Neural progenitor cell (in vitro differentiated cells): ENCODE results near the gene BICD2. TPM values are rescaled to one million over a fixed set of nuclear protein-coding genes. Genes with fewer than 3 reads are reported as not detected.

ENCODE experiments used
- DNase-seq: peaks from one replicate; pipeline ENCODE4 v3.0.0-alpha.2; 2016; ENCODE audit warnings: low spot score
- H2AFZ ChIP-seq: fragments of 200-600 bp; sonication (generic); replicated peaks from 2 replicates; pipeline ENCODE4 v1.6.1; 2016; ENCODE audit warnings: antibody characterized with exemption
- H3F3A ChIP-seq: fragments of 200-600 bp; sonication (generic); 2 replicates; pipeline ENCODE4 v1.6.1; 2016; ENCODE audit warnings: antibody characterized with exemption, low read depth
- H3K27ac ChIP-seq: fragments of 200-600 bp; sonication (generic); 2 replicates; pipeline ENCODE4 v1.5.1; 2016; ENCODE audit warnings: mild to moderate bottlenecking
- H3K27me3 ChIP-seq: fragments of 200-600 bp; sonication (generic); 2 replicates; pipeline ENCODE4 v1.6.1; 2016; ENCODE audit warnings: mild to moderate bottlenecking, moderate library complexity
- H3K36me3 ChIP-seq: fragments of 200-600 bp; sonication (generic); 2 replicates; pipeline ENCODE4 v1.5.1; 2016
- H3K4me1 ChIP-seq: fragments of 200-600 bp; sonication (generic); 2 replicates; pipeline ENCODE4 v1.6.1; 2016; ENCODE audit warnings: mixed run types
- H3K4me2 ChIP-seq: fragments of 200-600 bp; sonication (generic); 2 replicates; pipeline ENCODE4 v1.6.1; 2016
- H3K4me3 ChIP-seq: fragments of 200-600 bp; sonication (generic); 2 replicates; pipeline ENCODE4 v1.5.1; 2016
- H3K79me2 ChIP-seq: fragments of 200-600 bp; sonication (generic); 2 replicates; pipeline ENCODE4 v1.6.1; 2016; ENCODE audit warnings: low read depth
- H3K9ac ChIP-seq: fragments of 200-600 bp; sonication (generic); 2 replicates; pipeline ENCODE4 v1.6.1; 2016
- H3K9me3 ChIP-seq: fragments of 200-600 bp; sonication (generic); 2 replicates; pipeline ENCODE4 v1.5.1; 2016; ENCODE audit warnings: low read depth
- H4K20me1 ChIP-seq: fragments of 200-600 bp; sonication (generic); 2 replicates; pipeline ENCODE4 v1.6.1; 2016; ENCODE audit warnings: low read depth
- H3K27ac Mint-ChIP-seq: 3 replicates; pipeline ENCODE4 v1.8.0; 2021; ENCODE audit warnings: mixed read lengths
- H3K27me3 Mint-ChIP-seq: 2 replicates; pipeline ENCODE4 v1.8.0; 2022; ENCODE audit warnings: low read depth, mild to moderate bottlenecking, inconsistent platforms, moderate library complexity, mixed read lengths; ENCODE audit not compliant: insufficient read depth
- H3K36me3 Mint-ChIP-seq: 3 replicates; pipeline ENCODE4 v1.8.0; 2021; ENCODE audit warnings: mixed read lengths
- H3K4me1 Mint-ChIP-seq: 3 replicates; pipeline ENCODE4 v1.8.0; 2021; ENCODE audit warnings: mixed read lengths
- H3K4me3 Mint-ChIP-seq: 3 replicates; pipeline ENCODE4 v1.8.0; 2021; ENCODE audit warnings: mild to moderate bottlenecking, moderate library complexity, mixed read lengths
- H3K9me3 Mint-ChIP-seq: 3 replicates; pipeline ENCODE4 v1.8.0; 2020; ENCODE audit warnings: mixed read lengths
- CTCF ChIP-seq: fragments of 200-600 bp; sonication (generic); IDR thresholded peaks from 2 replicates; pipeline ENCODE4 v1.5.1; 2017; ENCODE audit warnings: antibody characterized with exemption, mild to moderate bottlenecking
- EZH2 ChIP-seq: fragments of 200-600 bp; sonication (generic); IDR thresholded peaks from 2 replicates; pipeline ENCODE4 v1.6.1; 2017; ENCODE audit warnings: antibody characterized with exemption, mild to moderate bottlenecking, moderate library complexity
- EZH2phosphoT487 ChIP-seq: fragments of 200-600 bp; sonication (generic); IDR thresholded peaks from 2 replicates; pipeline ENCODE4 v1.6.1; 2017; ENCODE audit warnings: antibody characterized with exemption
- total RNA-seq: library from RNA; depleted of rRNA; stranded (reverse); fragments of >200 nt; gene quantifications from 2 replicates; pipeline ENCODE4 v1.2.3, GENCODE V29; 2015; ENCODE audit warnings: low replicate concordance

BICD2 gene
- total RNA-seq, 1 donor from 2014 or later, result 15.1 TPM

DNA sequence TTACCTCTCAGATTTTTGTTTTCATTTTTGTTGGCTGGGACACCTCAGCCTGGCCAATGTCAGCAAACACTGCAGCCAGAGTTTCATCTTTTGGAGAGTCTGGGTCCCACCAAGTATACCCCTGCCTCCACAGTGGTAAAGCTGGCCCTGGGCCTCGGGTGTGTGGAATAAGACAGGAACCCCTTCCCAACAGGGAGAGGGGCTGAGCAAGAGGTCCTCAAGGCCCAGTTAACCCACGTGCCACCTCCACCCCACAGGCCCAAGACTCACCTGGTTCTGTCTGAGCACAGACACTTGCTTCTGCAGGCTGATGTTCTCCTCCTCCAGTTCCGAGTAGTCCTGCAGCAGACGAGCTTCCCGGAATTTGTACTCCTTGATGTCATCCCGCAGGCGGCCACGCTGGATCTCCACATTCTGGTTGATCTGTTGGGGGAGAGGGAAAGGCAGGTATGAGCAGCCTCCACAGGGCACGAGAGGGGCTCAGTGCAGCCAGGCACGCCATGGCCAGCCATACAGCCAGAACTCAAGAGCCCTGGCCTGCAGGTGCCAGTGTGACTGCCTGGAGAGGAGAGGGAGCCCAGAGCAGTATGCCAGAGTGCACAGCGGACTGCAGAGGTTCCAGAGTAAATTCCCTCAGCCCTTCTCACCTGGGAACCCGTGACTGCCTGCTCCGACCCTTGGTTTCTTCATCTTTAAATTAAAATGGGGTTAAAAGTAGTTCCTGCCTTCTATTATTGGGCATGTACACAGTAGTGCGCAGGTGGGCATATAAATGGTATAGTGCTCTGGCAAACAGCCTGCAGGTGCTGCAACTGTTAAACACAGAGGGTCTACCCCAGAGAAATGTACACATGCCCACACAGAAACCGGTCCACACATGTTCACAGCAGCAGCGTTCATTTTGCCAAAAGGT lies 42.0 kb downstream of the BICD2 start:
- no peak overlapping the region for H3K4me2 ChIP-seq
- no peak overlapping the region for H3K4me3 Mint-ChIP-seq
- no peaks in the 10 kb centered on the region for H3K27me3 ChIP-seq
- DNase-seq, result no peak
- TF ChIP-seq EZH2 (no peak), CTCF (no peak), EZH2phosphoT487 (no peak)
- H3K27me3 Mint-ChIP-seq, result no peaks in the 10 kb centered on the region
- no peaks in the 10 kb centered on the region for H3K9me3 Mint-ChIP-seq
- H4K20me1 ChIP-seq, result peaks cover 15% of the 10 kb centered on the region
- H3K9ac ChIP-seq, result no peak overlapping the region
- H3K4me1 ChIP-seq, result no peaks in the 10 kb centered on the region
- no peaks in the 10 kb centered on the region for H3K36me3 ChIP-seq
- H3K27ac Mint-ChIP-seq, result no peak overlapping the region
- H3K27ac ChIP-seq, result no peak overlapping the region
- no peak overlapping the region for H2AFZ ChIP-seq
- no peaks in the 10 kb centered on the region for H3F3A ChIP-seq
- H3K9me3 ChIP-seq, result no peaks in the 10 kb centered on the region
- H3K4me3 ChIP-seq, result no peak overlapping the region
- no peaks in the 10 kb centered on the region for H3K79me2 ChIP-seq
- peaks cover 24% of the 10 kb centered on the region for H3K36me3 Mint-ChIP-seq
- peaks cover 15% of the 10 kb centered on the region for H3K4me1 Mint-ChIP-seq

- no peaks in the 10 kb centered on the region for H3K27me3 ChIP-seq
- H3K9me3 ChIP-seq, result no peaks in the 10 kb centered on the region
- H3K4me3 ChIP-seq, result no peak overlapping the region
- no peak overlapping the region for H3K27ac ChIP-seq
- no peaks in the 10 kb centered on the region for H3K36me3 ChIP-seq
- H3K4me2 ChIP-seq, result no peak overlapping the region
- TF ChIP-seq EZH2, result no peak
- no peak for TF ChIP-seq CTCF
- no peak for TF ChIP-seq EZH2phosphoT487
- Mint-ChIP-seq H3K4me1 (peaks cover 5% of the 10 kb centered on the region), H3K4me3 (no peak overlapping the region), H3K9me3 (no peaks in the 10 kb centered on the region), H3K27ac (no peak overlapping the region), H3K27me3 (no peaks in the 10 kb centered on the region), H3K36me3 (peaks cover 24% of the 10 kb centered on the region)
- no peak for DNase-seq
- no peaks in the 10 kb centered on the region for H3F3A ChIP-seq
- H3K79me2 ChIP-seq, result no peaks in the 10 kb centered on the region
- no peak overlapping the region for H3K9ac ChIP-seq
- no peak overlapping the region for H2AFZ ChIP-seq
- no peaks in the 10 kb centered on the region for H3K4me1 ChIP-seq
- peaks cover 10% of the 10 kb centered on the region for H4K20me1 ChIP-seq
These were observed 43.1 kb downstream of the BICD2 start for GRCh38 chr9:92721548-92721947.

DNA sequence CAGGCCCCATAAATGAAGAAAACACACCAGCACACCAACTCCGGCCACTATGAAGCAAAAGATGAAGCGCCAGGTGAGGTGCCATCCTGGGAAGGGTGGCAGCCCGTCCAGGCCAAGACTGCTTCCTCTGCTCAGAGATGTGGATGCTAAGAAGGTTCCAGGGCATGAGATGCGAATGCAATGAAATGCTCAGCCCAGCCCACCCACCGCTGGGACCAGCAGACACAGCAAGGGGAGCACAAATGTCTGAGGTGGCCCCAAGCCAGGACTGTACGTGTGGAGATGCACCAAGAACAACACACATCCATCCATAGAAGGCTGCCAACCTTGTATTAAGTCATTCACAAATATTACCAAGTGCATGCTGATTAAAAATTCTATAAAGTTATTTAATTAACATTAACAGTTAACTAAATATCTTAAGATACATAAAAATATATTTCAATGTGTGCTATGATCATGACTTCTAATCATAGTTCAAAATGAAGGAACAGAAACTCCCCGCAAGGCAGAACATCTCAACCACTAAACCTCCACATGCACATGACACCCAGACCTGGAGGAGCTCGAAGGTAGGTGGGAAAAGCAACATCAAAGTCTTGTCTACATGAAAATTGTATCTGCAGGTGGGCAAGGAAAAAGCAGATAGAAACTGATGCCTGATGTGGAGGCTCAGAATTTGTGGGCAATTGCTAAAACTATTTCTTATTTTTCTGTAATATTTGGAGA lies 43.7 kb downstream of the BICD2 start:
- H2AFZ ChIP-seq, result no peak overlapping the region
- DNase-seq, result no peak
- no peaks in the 10 kb centered on the region for H3K36me3 ChIP-seq
- no peaks in the 10 kb centered on the region for H3K4me1 ChIP-seq
- no peak overlapping the region for H3K4me3 Mint-ChIP-seq
- no peaks in the 10 kb centered on the region for H3F3A ChIP-seq
- no peak for TF ChIP-seq CTCF
- TF ChIP-seq EZH2phosphoT487, result no peak
- TF ChIP-seq EZH2, result no peak
- no peaks in the 10 kb centered on the region for H3K79me2 ChIP-seq
- peaks cover 18% of the 10 kb centered on the region for H3K36me3 Mint-ChIP-seq
- H3K4me1 Mint-ChIP-seq, result no peaks in the 10 kb centered on the region
- H3K27me3 Mint-ChIP-seq, result no peaks in the 10 kb centered on the region
- no peaks in the 10 kb centered on the region for H3K27me3 ChIP-seq
- no peak overlapping the region for H3K27ac Mint-ChIP-seq
- no peaks in the 10 kb centered on the region for H3K9me3 ChIP-seq
- H3K27ac ChIP-seq, result no peak overlapping the region
- no peaks in the 10 kb centered on the region for H3K9me3 Mint-ChIP-seq
- no peak overlapping the region for H3K9ac ChIP-seq
- peaks cover 12% of the 10 kb centered on the region for H4K20me1 ChIP-seq
- H3K4me2 ChIP-seq, result no peak overlapping the region
- H3K4me3 ChIP-seq, result no peak overlapping the region
